ENCODE measurements around the gene QSER1. TPM values are rescaled to one million over a fixed set of nuclear protein-coding genes. Genes with fewer than 3 reads are reported as not detected.
"Not testable (repeated sequence)": the region's sequence is repeated elsewhere in the genome, so short reads cannot be mapped to it uniquely, and the experiment has no call there.

QSER1 gene
- total RNA-seq, 4 donors from 2014 or later: 17.2 to 79.4 (median 43.8) TPM

GRCh38 chr11:32953700-32954099, 61.1 kb downstream of the QSER1 start:
- TF ChIP-seq POLR2A (IDR thresholded peaks at IDR 0.05): no peak
- TF ChIP-seq, protein P1, sequence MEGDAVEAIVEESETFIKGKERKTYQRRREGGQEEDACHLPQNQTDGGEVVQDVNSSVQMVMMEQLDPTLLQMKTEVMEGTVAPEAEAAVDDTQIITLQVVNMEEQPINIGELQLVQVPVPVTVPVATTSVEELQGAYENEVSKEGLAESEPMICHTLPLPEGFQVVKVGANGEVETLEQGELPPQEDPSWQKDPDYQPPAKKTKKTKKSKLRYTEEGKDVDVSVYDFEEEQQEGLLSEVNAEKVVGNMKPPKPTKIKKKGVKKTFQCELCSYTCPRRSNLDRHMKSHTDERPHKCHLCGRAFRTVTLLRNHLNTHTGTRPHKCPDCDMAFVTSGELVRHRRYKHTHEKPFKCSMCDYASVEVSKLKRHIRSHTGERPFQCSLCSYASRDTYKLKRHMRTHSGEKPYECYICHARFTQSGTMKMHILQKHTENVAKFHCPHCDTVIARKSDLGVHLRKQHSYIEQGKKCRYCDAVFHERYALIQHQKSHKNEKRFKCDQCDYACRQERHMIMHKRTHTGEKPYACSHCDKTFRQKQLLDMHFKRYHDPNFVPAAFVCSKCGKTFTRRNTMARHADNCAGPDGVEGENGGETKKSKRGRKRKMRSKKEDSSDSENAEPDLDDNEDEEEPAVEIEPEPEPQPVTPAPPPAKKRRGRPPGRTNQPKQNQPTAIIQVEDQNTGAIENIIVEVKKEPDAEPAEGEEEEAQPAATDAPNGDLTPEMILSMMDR (IDR thresholded peaks at IDR 0.05): no peak
- no peak overlapping the region for H3K27ac ChIP-seq
- H3K36me3 ChIP-seq: no peaks in the 10 kb centered on the region
- H3K4me1 ChIP-seq: no peaks in the 10 kb centered on the region
- H3K4me3 ChIP-seq: no peak overlapping the region
- no peaks in the 10 kb centered on the region for H3K9me3 ChIP-seq
- H3K27me3 ChIP-seq: no peaks in the 10 kb centered on the region
- intact Hi-C loops (cut with DNase I; ENCODE audit: low total_unique reads): no loop called here
- DNase-seq: no peak

DNA sequence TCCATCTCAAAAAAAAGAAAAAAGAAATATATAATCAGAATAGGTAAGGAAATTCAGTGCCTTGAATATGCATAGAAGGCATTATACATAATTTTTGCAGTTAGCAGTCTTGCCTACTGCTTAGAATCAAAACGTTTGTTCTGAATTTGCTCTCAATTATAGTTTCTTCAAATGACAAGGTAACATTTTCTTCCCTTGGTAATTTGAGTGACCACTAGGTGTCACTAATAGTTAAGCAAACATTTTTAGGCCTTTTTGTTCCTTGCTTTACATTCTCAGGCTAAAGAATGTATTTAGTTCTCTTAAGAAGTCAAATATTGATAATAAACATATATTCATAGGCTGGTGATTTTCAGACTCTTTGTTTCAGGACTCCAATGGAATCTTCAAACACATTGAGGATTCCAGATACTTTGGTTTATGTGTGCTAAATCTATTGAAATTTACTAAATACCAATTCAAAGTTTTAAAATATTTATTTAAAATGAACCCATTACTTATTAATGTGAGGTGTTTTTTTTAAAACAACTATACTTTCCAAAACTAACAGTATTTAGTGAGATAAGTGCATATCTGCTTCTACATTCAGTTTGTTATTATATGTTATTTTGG, 68.0 kb downstream of the QSER1 start:
- no peak for DNase-seq
- TF ChIP-seq, protein P1 (IDR thresholded peaks at IDR 0.05): peak; percentile 50 to 69 (median 54)
- TF ChIP-seq POLR2A (IDR thresholded peaks at IDR 0.05): no peak
- H3K27ac ChIP-seq: no peak overlapping the region

DNA sequence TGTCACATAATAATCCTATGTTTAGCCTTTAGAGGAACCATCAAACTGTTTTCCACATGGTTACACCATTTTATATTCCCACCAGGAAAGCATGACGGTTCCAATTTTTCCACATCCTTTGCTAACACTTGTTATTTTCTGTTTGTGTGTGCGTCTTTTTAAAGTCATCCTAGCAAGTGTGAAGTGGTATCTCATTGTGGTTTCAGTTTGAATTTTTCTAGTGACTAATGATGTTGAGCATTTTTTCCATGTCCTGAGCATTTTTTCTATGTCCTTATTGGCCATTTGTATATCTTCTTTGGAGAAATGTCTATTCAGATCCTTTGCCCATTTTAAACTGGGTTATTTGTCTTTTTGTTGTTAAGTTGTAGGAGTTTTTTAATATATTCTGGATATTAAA, 69.4 kb downstream of the QSER1 start:
- TF ChIP-seq, protein P1 (IDR thresholded peaks at IDR 0.05): no peak
- no peak for TF ChIP-seq POLR2A (IDR thresholded peaks at IDR 0.05)
- Histone ChIP-seq H3K9me3 (no peaks in the 10 kb centered on the region), H3K27ac (no peak overlapping the region), H3K4me3 (no peak overlapping the region), H3K27me3 (no peaks in the 10 kb centered on the region), H3K4me1 (no peaks in the 10 kb centered on the region), H3K36me3 (no peaks in the 10 kb centered on the region)
- DNase-seq: no peak
- intact Hi-C loops (cut with DNase I; ENCODE audit: low total_unique reads): loop anchor here (10.0 kb wide), 1 partner anchor 103 kb away; no protein-coding TSS in a partner anchor

More for the DNA sequence above, 68.0 kb downstream of the QSER1 start:
- Histone ChIP-seq H3K36me3 (no peaks in the 10 kb centered on the region), H3K4me3 (no peak overlapping the region), H3K27me3 (no peaks in the 10 kb centered on the region), H3K9me3 (no peaks in the 10 kb centered on the region), H3K4me1 (no peaks in the 10 kb centered on the region)
- intact Hi-C loops (cut with DNase I; ENCODE audit: low total_unique reads): loop anchor here (10.0 kb wide), 1 partner anchor 104 kb away; no protein-coding TSS in a partner anchor

DNA sequence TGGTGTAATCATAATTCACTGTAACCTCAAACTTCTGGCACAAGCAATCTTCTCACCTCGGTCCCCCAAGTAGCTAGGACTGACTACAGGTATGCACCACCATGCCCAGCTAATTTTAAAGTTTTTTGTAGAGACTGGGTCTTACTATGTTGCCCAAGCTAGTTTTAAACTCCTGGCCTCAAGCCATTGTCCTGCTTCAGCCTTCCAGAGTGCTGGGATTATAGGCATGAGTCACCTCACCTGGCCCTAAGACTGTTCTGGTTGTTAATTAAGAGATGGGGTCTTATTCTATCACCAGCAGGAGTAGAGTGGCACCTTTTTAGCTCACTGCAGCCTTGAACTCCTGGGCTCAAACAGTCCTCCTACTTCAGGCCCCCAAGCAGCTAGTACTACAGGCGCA, 71.1 kb downstream of the QSER1 start:
- no peak overlapping the region for H3K4me3 ChIP-seq
- no peaks in the 10 kb centered on the region for H3K4me1 ChIP-seq
- DNase-seq: no peak
- no peaks in the 10 kb centered on the region for H3K27me3 ChIP-seq
- no peak overlapping the region for H3K27ac ChIP-seq
- H3K9me3 ChIP-seq: no peaks in the 10 kb centered on the region
- no peaks in the 10 kb centered on the region for H3K36me3 ChIP-seq
- TF ChIP-seq POLR2A (IDR thresholded peaks at IDR 0.05): no peak
- TF ChIP-seq, protein P1 (IDR thresholded peaks at IDR 0.05): no peak
- intact Hi-C loops (cut with DNase I; ENCODE audit: low total_unique reads): loop anchor here (10.0 kb wide), 1 partner anchor 101 kb away; no protein-coding TSS in a partner anchor

GRCh38 chr11:32968541-32968940, 75.9 kb downstream of the QSER1 start:
- Histone ChIP-seq H3K4me3 (no peak overlapping the region), H3K9me3 (no peaks in the 10 kb centered on the region), H3K27ac (no peak overlapping the region), H3K36me3 (no peaks in the 10 kb centered on the region), H3K27me3 (no peaks in the 10 kb centered on the region), H3K4me1 (no peaks in the 10 kb centered on the region)
- intact Hi-C loops (cut with DNase I; ENCODE audit: low total_unique reads): loop anchor here (10.0 kb wide), 1 partner anchor 96 kb away; no protein-coding TSS in a partner anchor
- no peak for DNase-seq
- TF ChIP-seq, protein P1 (IDR thresholded peaks at IDR 0.05): no peak
- no peak for TF ChIP-seq POLR2A (IDR thresholded peaks at IDR 0.05)

DNA sequence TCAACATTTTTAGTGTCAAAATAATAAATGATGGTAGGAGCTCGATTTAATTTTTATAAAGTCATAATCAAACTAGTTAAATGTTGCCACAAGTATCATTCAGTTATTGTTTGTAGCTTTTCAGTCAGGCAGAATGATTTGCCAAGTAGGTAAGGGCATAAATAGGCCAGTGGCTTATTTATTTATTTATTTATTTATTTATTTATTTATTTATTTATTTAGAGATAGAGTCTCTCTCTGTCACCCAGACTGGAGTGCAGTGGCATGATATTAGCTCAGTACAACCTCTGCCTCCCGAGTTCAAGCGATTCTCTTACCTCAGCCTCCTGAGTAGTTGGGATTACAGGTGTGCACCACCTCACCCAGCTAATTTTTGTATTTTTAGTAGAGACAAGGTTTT, 79.6 kb downstream of the QSER1 start:
- DNase-seq, H3K36me3 ChIP-seq: not testable (repeated sequence)

More for the DNA sequence above, 79.6 kb downstream of the QSER1 start:
- intact Hi-C loops (cut with DNase I; ENCODE audit: low total_unique reads); H3K4me3 ChIP-seq; H3K27me3 ChIP-seq; H3K4me1 ChIP-seq; H3K9me3 ChIP-seq; H3K27ac ChIP-seq: not testable (repeated sequence)

Measured in uterus (tissue), 4 donors.